NT2/D1 (cell line): ENCODE measurements around the gene POLR2I.

Source experiments
- DNase-seq: peaks from one replicate; pipeline ENCODE4 v3.0.0-alpha.2; 2011; ENCODE audit warnings: low read depth, low spot score
- H3K27me3 ChIP-seq: 2 replicates; pipeline ENCODE4 v1.6.0; 2011; ENCODE audit warnings: mild to moderate bottlenecking; ENCODE audit not compliant: insufficient read length, insufficient read depth
- H3K36me3 ChIP-seq: 2 replicates; pipeline ENCODE4 v1.6.1; 2011; ENCODE audit warnings: mild to moderate bottlenecking, low read length, mixed read lengths; ENCODE audit not compliant: insufficient read depth, insufficient read length
- H3K4me1 ChIP-seq: 2 replicates; pipeline ENCODE4 v1.5.1; 2011; ENCODE audit not compliant: insufficient read depth, insufficient read length
- H3K4me3 ChIP-seq: 2 replicates; pipeline ENCODE4 v1.5.1; 2011; ENCODE audit warnings: low read depth; ENCODE audit not compliant: insufficient read length
- H3K9ac ChIP-seq: 2 replicates; pipeline ENCODE4 v1.6.0; 2011; ENCODE audit warnings: low read depth; ENCODE audit not compliant: insufficient read length
- H3K9me3 ChIP-seq: 2 replicates; pipeline ENCODE4 v1.5.1; 2011; ENCODE audit warnings: mild to moderate bottlenecking, low read length; ENCODE audit not compliant: insufficient read depth
- SUZ12 ChIP-seq: IDR thresholded peaks from 2 replicates; pipeline ENCODE4 v1.6.1; 2011; ENCODE audit not compliant: insufficient read length, insufficient read depth; ENCODE audit errors: extremely low read depth
- YY1 ChIP-seq: IDR thresholded peaks from 2 replicates; pipeline ENCODE4 v1.6.1; 2011; ENCODE audit not compliant: insufficient read length, insufficient read depth
- ZNF274 ChIP-seq: IDR thresholded peaks from 2 replicates; pipeline ENCODE4 v1.6.1; 2011; ENCODE audit warnings: mild to moderate bottlenecking, low read depth, low read length

Gene POLR2I

GRCh38 chr19:36125557-36125956 is 10.9 kb upstream of the POLR2I start:
- H3K9ac ChIP-seq, result no peak overlapping the region
- TF ChIP-seq ZNF274 (no peak), YY1 (no peak), SUZ12 (no peak)
- peaks cover 9% of the 10 kb centered on the region for H3K4me1 ChIP-seq
- peaks cover 37% of the 10 kb centered on the region for H3K36me3 ChIP-seq
- no peak overlapping the region for H3K4me3 ChIP-seq
- DNase-seq, result no peak
- no peaks in the 10 kb centered on the region for H3K9me3 ChIP-seq
- H3K27me3 ChIP-seq, result no peaks in the 10 kb centered on the region

GRCh38 chr19:36121486-36122124 is 6.9 kb upstream of the POLR2I start:
- H3K9me3 ChIP-seq, result no peaks in the 10 kb centered on the region
- H3K27me3 ChIP-seq, result no peaks in the 10 kb centered on the region
- H3K4me3 ChIP-seq, result no peak overlapping the region
- TF ChIP-seq ZNF274 (no peak), SUZ12 (no peak), YY1 (no peak)
- peaks cover 63% of the 10 kb centered on the region for H3K36me3 ChIP-seq
- H3K9ac ChIP-seq, result no peak overlapping the region
- H3K4me1 ChIP-seq, result peaks cover 19% of the 10 kb centered on the region
- no peak for DNase-seq

GRCh38 chr19:36120984-36121358 is 6.3 kb upstream of the POLR2I start:
- Histone ChIP-seq H3K4me3 (no peak overlapping the region), H3K9me3 (no peaks in the 10 kb centered on the region), H3K27me3 (no peaks in the 10 kb centered on the region), H3K4me1 (peaks cover 23% of the 10 kb centered on the region), H3K9ac (no peak overlapping the region), H3K36me3 (peaks cover 68% of the 10 kb centered on the region)
- no peak for DNase-seq
- TF ChIP-seq YY1, result no peak
- no peak for TF ChIP-seq SUZ12
- TF ChIP-seq ZNF274, result no peak

GRCh38 chr19:36120092-36120983 is 5.7 kb upstream of the POLR2I start:
- H3K27me3 ChIP-seq, result no peaks in the 10 kb centered on the region
- H3K4me1 ChIP-seq, result peaks cover 25% of the 10 kb centered on the region
- peak overlapping the region; percentile 53 for H3K9ac ChIP-seq
- DNase-seq, result no peak
- no peak overlapping the region for H3K4me3 ChIP-seq
- TF ChIP-seq SUZ12, result no peak
- no peak for TF ChIP-seq YY1
- no peak for TF ChIP-seq ZNF274
- H3K36me3 ChIP-seq, result peaks cover 62% of the 10 kb centered on the region
- no peaks in the 10 kb centered on the region for H3K9me3 ChIP-seq

- peaks cover 28% of the 10 kb centered on the region for H3K4me1 ChIP-seq
- H3K36me3 ChIP-seq, result peaks cover 47% of the 10 kb centered on the region
- peak overlapping the region; percentile 76 for H3K9ac ChIP-seq
- peak overlapping the region; percentile 78 for H3K4me3 ChIP-seq
- no peak for DNase-seq
- H3K9me3 ChIP-seq, result no peaks in the 10 kb centered on the region
- no peaks in the 10 kb centered on the region for H3K27me3 ChIP-seq
- no peak for TF ChIP-seq YY1
- TF ChIP-seq ZNF274, result no peak
- no peak for TF ChIP-seq SUZ12
Measured at GRCh38 chr19:36116344-36116637, 1.6 kb upstream of the POLR2I start.

GRCh38 chr19:36115453-36116343 is 1.0 kb upstream of the POLR2I start, which contains the start of gene TBCB:
TBCB (plus strand) TSS chr19:36115468; CDS start chr19:36115561, 93 bp downstream.
- H3K27me3 ChIP-seq, result no peaks in the 10 kb centered on the region
- DNase-seq, result no peak
- H3K9me3 ChIP-seq, result no peaks in the 10 kb centered on the region
- H3K9ac ChIP-seq, result peak within 1 kb of the TSS; percentile 91
- peak within 1 kb of the TSS; percentile 78 for H3K4me3 ChIP-seq
- peaks cover 30% of the 10 kb centered on the region for H3K4me1 ChIP-seq
- H3K36me3 ChIP-seq, result peaks cover 46% of the 10 kb centered on the region
- TF ChIP-seq ZNF274 (no peak), SUZ12 (no peak), YY1 (no peak)
